GM23338 (cell line): ENCODE measurements around the gene CYTH1. TPM values are rescaled to one million over a fixed set of nuclear protein-coding genes. Genes with fewer than 3 reads are reported as not detected.

Experiments used
- ATAC-seq: fragments of 200-7000 bp; cut with Tn5 transposase; 3 replicates; pipeline ENCODE4 v1.9.1; 2020
- DNase-seq: peaks from one replicate; pipeline ENCODE4 v3.0.0-alpha.2; 2015; ENCODE audit warnings: low spot score
- H2AFZ ChIP-seq: fragments of 200-600 bp; sonication (generic); 2 replicates; pipeline ENCODE4 v1.8.0; 2016; ENCODE audit warnings: antibody characterized with exemption, mild to moderate bottlenecking, moderate library complexity
- H3F3A ChIP-seq: fragments of 200-600 bp; sonication (generic); replicated peaks from 2 replicates; pipeline ENCODE4 v1.8.0; 2017; ENCODE audit warnings: antibody characterized with exemption, mixed run types, low read depth
- H3K27ac ChIP-seq: fragments of 200-600 bp; sonication (generic); 2 replicates; pipeline ENCODE4 v1.6.1; 2016; ENCODE audit warnings: low read depth
- H3K27me3 ChIP-seq: fragments of 200-600 bp; sonication (generic); 2 replicates; pipeline ENCODE4 v1.8.0; 2016; ENCODE audit warnings: mild to moderate bottlenecking, mixed run types, moderate library complexity; ENCODE audit not compliant: insufficient read depth
- H3K36me3 ChIP-seq: fragments of 200-600 bp; sonication (generic); 2 replicates; pipeline ENCODE4 v1.8.0; 2016; ENCODE audit warnings: mild to moderate bottlenecking; ENCODE audit not compliant: insufficient read depth
- H3K4me1 ChIP-seq: fragments of 200-600 bp; sonication (generic); 2 replicates; pipeline ENCODE4 v1.8.0; 2016; ENCODE audit warnings: mild to moderate bottlenecking, moderate library complexity; ENCODE audit not compliant: insufficient read depth
- H3K4me2 ChIP-seq: fragments of 200-600 bp; sonication (generic); 2 replicates; pipeline ENCODE4 v1.7.1; 2017; ENCODE audit warnings: mixed run types
- H3K4me3 ChIP-seq: fragments of 200-600 bp; sonication (generic); 2 replicates; pipeline ENCODE4 v1.6.1; 2016; ENCODE audit warnings: mixed run types
- H3K79me2 ChIP-seq: fragments of 200-600 bp; sonication (generic); replicated peaks from 2 replicates; pipeline ENCODE4 v1.8.0; 2017; ENCODE audit warnings: mild to moderate bottlenecking; ENCODE audit not compliant: insufficient read depth
- H3K9me2 ChIP-seq: fragments of 200-600 bp; sonication (generic); 2 replicates; pipeline ENCODE4 v1.8.0; 2017; ENCODE audit not compliant: insufficient read depth
- H4K20me1 ChIP-seq: fragments of 200-600 bp; sonication (generic); replicated peaks from 2 replicates; pipeline ENCODE4 v1.8.0; 2017; ENCODE audit warnings: mild to moderate bottlenecking; ENCODE audit not compliant: insufficient read depth
- H3K27ac Mint-ChIP-seq: 2 replicates; pipeline ENCODE4 v1.8.0; 2020; ENCODE audit warnings: inconsistent platforms, mild to moderate bottlenecking, moderate library complexity, mixed read lengths
- H3K27me3 Mint-ChIP-seq: 3 replicates; pipeline ENCODE4 v1.8.0; 2022; ENCODE audit warnings: low read depth, mild to moderate bottlenecking, moderate library complexity, mixed read lengths, inconsistent platforms; ENCODE audit not compliant: insufficient read depth, poor library complexity
- H3K36me3 Mint-ChIP-seq: 3 replicates; pipeline ENCODE4 v1.8.0; 2021; ENCODE audit warnings: low read depth, mild to moderate bottlenecking, inconsistent platforms, moderate library complexity, mixed read lengths
- H3K4me1 Mint-ChIP-seq: 3 replicates; pipeline ENCODE4 v1.8.0; 2020; ENCODE audit warnings: mild to moderate bottlenecking, inconsistent platforms, mixed read lengths
- H3K4me3 Mint-ChIP-seq: 3 replicates; pipeline ENCODE4 v1.8.0; 2021; ENCODE audit warnings: moderate library complexity, mild to moderate bottlenecking, inconsistent platforms, mixed read lengths
- H3K9me3 Mint-ChIP-seq: 3 replicates; pipeline ENCODE4 v1.8.0; 2020; ENCODE audit warnings: moderate library complexity, mild to moderate bottlenecking, inconsistent platforms, mixed read lengths
- EZH2 ChIP-seq: fragments of 200-600 bp; sonication (generic); IDR thresholded peaks from one replicate; pipeline ENCODE4 v1.8.0; 2017; ENCODE audit warnings: antibody characterized with exemption, mild to moderate bottlenecking, low read depth; ENCODE audit not compliant: unreplicated experiment
- EZH2phosphoT487 ChIP-seq: fragments of 200-600 bp; sonication (generic); IDR thresholded peaks from one replicate; pipeline ENCODE4 v1.8.1; 2018; ENCODE audit warnings: antibody characterized with exemption; ENCODE audit not compliant: unreplicated experiment
- JUNB ChIP-seq: IDR thresholded peaks from one replicate; pipeline ENCODE4 v1.6.1; 2016; ENCODE audit warnings: antibody characterized with exemption; ENCODE audit not compliant: unreplicated experiment
- NANOG ChIP-seq: IDR thresholded peaks from 2 replicates; pipeline ENCODE4 v1.6.1; 2016; ENCODE audit warnings: antibody characterized with exemption, borderline replicate concordance
- STAT1 ChIP-seq: IDR thresholded peaks from one replicate; pipeline ENCODE4 v1.6.1; 2016; ENCODE audit warnings: antibody characterized with exemption; ENCODE audit not compliant: unreplicated experiment
- ZNF114 ChIP-seq: fragments of 250-450 bp; sonication (Bioruptor Pico); IDR thresholded peaks from 2 replicates; pipeline ENCODE4 v1.5.0; 2020; ENCODE audit warnings: mild to moderate bottlenecking, moderate library complexity
- polyA plus RNA-seq: library from polyadenylated mRNA; unstranded; fragments of >200 nt; fragmentation: Nextera tagmentation; extraction: Ambion mirVana; gene quantifications from 2 replicates; pipeline ENCODE4 v1.2.1, GENCODE V29; 2016
- total RNA-seq: library from RNA; depleted of rRNA; stranded (reverse); fragments of >200 nt; shearing (Covaris generic); gene quantifications from 2 replicates; pipeline ENCODE4 v1.2.3, GENCODE V29; 2014
- TF ChIP-seq, protein P1 (sequence below), 2 experiments: fragments of 200-600 bp in 1 of 2; sonication (generic) in 1 of 2; conservative IDR thresholded peaks; 2 replicates each; pipeline versions ENCODE4 v1.5.1 to v1.6.1; 2016 to 2017; ENCODE audit warnings: antibody characterized with exemption in 2 of 2, low read depth in 2 of 2, mild to moderate bottlenecking in 2 of 2, moderate library complexity in 1 of 2
- TF ChIP-seq, protein P2 (sequence below): fragments of 250-450 bp; sonication (Bioruptor Pico); IDR thresholded peaks from 2 replicates; pipeline ENCODE4 v1.5.0; 2020; ENCODE audit warnings: mild to moderate bottlenecking, moderate library complexity
- TF ChIP-seq, protein P3 (sequence below): IDR thresholded peaks from one replicate; pipeline ENCODE4 v1.6.1; 2018; ENCODE audit warnings: antibody characterized with exemption; ENCODE audit not compliant: unreplicated experiment
- TF ChIP-seq, protein P4 (sequence below): IDR thresholded peaks from 2 replicates; pipeline ENCODE4 v1.6.1; 2016; ENCODE audit warnings: antibody characterized with exemption

Gene CYTH1
- total and polyA plus RNA-seq, 2 experiments from 2014 or later = 13.8 to 14.5 TPM

DNA sequence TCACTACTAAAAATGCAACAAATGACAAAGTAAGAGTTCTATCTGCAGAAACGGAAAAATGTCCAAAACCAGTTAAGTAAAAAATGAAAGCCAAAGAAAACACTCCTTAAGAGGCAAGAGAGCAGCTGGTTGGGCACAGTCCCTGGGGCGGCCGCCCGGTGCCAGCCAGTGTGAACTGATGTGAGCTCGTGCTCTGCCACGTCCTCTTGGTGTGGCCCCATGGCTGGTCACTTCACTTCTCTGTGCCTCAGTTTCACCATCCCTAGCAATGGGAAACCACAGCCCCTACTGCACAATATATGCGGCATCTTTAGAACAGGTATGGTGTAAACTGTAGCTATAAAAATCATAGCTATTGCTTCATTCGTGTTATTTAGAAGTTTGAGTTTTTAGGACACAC, 37.3 kb upstream of the CYTH1 start:
- no peak for DNase-seq
- Mint-ChIP-seq H3K9me3 (no peaks in the 10 kb centered on the region; the same call in 2 of the 3 replicates), H3K4me1 (no peaks in the 10 kb centered on the region), H3K27me3 (no peaks in the 10 kb centered on the region), H3K36me3 (peaks cover 90% of the 10 kb centered on the region), H3K27ac (no peak overlapping the region), H3K4me3 (no peak overlapping the region)
- Histone ChIP-seq H3K4me2 (no peak overlapping the region), H3K27ac (no peak overlapping the region), H4K20me1 (peaks cover 18% of the 10 kb centered on the region), H3K36me3 (peaks cover 53% of the 10 kb centered on the region), H3K79me2 (peaks cover 3% of the 10 kb centered on the region; the same call in 1 of the 2 replicates), H3K4me1 (no peaks in the 10 kb centered on the region), H3K4me3 (no peak overlapping the region), H3K27me3 (no peaks in the 10 kb centered on the region), H3F3A (peaks cover 12% of the 10 kb centered on the region; the same call in 1 of the 2 replicates), H2AFZ (no peak overlapping the region), H3K9me2 (no peaks in the 10 kb centered on the region)
- TF ChIP-seq NANOG (no peak), JUNB (no peak)
- ATAC-seq = no peak

GRCh38 chr17:78818932-78819331, 36.9 kb upstream of the CYTH1 start:
- H3F3A ChIP-seq = peaks cover 12% of the 10 kb centered on the region; the same call in 1 of the 2 replicates
- peaks cover 14% of the 10 kb centered on the region for H4K20me1 ChIP-seq
- no peak overlapping the region for H3K27ac ChIP-seq
- H3K79me2 ChIP-seq = peaks cover 3% of the 10 kb centered on the region; the same call in 1 of the 2 replicates
- Mint-ChIP-seq H3K9me3 (no peaks in the 10 kb centered on the region; the same call in 2 of the 3 replicates), H3K27ac (no peak overlapping the region), H3K4me3 (no peak overlapping the region), H3K36me3 (peaks cover 91% of the 10 kb centered on the region), H3K4me1 (no peaks in the 10 kb centered on the region), H3K27me3 (no peaks in the 10 kb centered on the region)
- no peak overlapping the region for H3K4me3 ChIP-seq
- ATAC-seq (no peak), DNase-seq (no peak)
- no peaks in the 10 kb centered on the region for H3K4me1 ChIP-seq
- H3K9me2 ChIP-seq = no peaks in the 10 kb centered on the region
- H3K36me3 ChIP-seq = peaks cover 57% of the 10 kb centered on the region
- H2AFZ ChIP-seq = no peak overlapping the region
- H3K27me3 ChIP-seq = no peaks in the 10 kb centered on the region
- H3K4me2 ChIP-seq = no peak overlapping the region
- TF ChIP-seq, protein P1, sequence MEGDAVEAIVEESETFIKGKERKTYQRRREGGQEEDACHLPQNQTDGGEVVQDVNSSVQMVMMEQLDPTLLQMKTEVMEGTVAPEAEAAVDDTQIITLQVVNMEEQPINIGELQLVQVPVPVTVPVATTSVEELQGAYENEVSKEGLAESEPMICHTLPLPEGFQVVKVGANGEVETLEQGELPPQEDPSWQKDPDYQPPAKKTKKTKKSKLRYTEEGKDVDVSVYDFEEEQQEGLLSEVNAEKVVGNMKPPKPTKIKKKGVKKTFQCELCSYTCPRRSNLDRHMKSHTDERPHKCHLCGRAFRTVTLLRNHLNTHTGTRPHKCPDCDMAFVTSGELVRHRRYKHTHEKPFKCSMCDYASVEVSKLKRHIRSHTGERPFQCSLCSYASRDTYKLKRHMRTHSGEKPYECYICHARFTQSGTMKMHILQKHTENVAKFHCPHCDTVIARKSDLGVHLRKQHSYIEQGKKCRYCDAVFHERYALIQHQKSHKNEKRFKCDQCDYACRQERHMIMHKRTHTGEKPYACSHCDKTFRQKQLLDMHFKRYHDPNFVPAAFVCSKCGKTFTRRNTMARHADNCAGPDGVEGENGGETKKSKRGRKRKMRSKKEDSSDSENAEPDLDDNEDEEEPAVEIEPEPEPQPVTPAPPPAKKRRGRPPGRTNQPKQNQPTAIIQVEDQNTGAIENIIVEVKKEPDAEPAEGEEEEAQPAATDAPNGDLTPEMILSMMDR (conservative IDR thresholded peaks at IDR 0.05; ENCODE audit: low read depth in 2 of 2) = no peak
- TF ChIP-seq EZH2phosphoT487 (no peak), EZH2 (no peak), JUNB (no peak), ZNF114 (CRISPR knock-in tag) (no peak), STAT1 (no peak)
- TF ChIP-seq, protein P2, sequence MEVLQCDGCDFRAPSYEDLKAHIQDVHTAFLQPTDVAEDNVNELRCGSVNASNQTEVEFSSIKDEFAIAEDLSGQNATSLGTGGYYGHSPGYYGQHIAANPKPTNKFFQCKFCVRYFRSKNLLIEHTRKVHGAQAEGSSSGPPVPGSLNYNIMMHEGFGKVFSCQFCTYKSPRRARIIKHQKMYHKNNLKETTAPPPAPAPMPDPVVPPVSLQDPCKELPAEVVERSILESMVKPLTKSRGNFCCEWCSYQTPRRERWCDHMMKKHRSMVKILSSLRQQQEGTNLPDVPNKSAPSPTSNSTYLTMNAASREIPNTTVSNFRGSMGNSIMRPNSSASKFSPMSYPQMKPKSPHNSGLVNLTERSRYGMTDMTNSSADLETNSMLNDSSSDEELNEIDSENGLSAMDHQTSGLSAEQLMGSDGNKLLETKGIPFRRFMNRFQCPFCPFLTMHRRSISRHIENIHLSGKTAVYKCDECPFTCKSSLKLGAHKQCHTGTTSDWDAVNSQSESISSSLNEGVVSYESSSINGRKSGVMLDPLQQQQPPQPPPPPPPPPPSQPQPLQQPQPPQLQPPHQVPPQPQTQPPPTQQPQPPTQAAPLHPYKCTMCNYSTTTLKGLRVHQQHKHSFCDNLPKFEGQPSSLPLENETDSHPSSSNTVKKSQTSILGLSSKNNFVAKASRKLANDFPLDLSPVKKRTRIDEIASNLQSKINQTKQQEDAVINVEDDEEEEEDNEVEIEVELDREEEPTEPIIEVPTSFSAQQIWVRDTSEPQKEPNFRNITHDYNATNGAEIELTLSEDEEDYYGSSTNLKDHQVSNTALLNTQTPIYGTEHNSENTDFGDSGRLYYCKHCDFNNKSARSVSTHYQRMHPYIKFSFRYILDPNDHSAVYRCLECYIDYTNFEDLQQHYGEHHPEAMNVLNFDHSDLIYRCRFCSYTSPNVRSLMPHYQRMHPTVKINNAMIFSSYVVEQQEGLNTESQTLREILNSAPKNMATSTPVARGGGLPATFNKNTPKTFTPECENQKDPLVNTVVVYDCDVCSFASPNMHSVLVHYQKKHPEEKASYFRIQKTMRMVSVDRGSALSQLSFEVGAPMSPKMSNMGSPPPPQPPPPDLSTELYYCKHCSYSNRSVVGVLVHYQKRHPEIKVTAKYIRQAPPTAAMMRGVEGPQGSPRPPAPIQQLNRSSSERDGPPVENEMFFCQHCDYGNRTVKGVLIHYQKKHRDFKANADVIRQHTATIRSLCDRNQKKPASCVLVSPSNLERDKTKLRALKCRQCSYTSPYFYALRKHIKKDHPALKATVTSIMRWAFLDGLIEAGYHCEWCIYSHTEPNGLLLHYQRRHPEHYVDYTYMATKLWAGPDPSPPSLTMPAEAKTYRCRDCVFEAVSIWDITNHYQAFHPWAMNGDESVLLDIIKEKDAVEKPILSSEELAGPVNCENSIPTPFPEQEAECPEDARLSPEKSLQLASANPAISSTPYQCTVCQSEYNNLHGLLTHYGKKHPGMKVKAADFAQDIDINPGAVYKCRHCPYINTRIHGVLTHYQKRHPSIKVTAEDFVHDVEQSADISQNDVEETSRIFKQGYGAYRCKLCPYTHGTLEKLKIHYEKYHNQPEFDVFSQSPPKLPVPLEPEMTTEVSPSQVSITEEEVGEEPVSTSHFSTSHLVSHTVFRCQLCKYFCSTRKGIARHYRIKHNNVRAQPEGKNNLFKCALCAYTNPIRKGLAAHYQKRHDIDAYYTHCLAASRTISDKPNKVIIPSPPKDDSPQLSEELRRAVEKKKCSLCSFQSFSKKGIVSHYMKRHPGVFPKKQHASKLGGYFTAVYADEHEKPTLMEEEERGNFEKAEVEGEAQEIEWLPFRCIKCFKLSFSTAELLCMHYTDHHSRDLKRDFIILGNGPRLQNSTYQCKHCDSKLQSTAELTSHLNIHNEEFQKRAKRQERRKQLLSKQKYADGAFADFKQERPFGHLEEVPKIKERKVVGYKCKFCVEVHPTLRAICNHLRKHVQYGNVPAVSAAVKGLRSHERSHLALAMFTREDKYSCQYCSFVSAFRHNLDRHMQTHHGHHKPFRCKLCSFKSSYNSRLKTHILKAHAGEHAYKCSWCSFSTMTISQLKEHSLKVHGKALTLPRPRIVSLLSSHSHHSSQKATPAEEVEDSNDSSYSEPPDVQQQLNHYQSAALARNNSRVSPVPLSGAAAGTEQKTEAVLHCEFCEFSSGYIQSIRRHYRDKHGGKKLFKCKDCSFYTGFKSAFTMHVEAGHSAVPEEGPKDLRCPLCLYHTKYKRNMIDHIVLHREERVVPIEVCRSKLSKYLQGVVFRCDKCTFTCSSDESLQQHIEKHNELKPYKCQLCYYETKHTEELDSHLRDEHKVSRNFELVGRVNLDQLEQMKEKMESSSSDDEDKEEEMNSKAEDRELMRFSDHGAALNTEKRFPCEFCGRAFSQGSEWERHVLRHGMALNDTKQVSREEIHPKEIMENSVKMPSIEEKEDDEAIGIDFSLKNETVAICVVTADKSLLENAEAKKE (CRISPR knock-in tag) = no peak
- TF ChIP-seq, protein P3, sequence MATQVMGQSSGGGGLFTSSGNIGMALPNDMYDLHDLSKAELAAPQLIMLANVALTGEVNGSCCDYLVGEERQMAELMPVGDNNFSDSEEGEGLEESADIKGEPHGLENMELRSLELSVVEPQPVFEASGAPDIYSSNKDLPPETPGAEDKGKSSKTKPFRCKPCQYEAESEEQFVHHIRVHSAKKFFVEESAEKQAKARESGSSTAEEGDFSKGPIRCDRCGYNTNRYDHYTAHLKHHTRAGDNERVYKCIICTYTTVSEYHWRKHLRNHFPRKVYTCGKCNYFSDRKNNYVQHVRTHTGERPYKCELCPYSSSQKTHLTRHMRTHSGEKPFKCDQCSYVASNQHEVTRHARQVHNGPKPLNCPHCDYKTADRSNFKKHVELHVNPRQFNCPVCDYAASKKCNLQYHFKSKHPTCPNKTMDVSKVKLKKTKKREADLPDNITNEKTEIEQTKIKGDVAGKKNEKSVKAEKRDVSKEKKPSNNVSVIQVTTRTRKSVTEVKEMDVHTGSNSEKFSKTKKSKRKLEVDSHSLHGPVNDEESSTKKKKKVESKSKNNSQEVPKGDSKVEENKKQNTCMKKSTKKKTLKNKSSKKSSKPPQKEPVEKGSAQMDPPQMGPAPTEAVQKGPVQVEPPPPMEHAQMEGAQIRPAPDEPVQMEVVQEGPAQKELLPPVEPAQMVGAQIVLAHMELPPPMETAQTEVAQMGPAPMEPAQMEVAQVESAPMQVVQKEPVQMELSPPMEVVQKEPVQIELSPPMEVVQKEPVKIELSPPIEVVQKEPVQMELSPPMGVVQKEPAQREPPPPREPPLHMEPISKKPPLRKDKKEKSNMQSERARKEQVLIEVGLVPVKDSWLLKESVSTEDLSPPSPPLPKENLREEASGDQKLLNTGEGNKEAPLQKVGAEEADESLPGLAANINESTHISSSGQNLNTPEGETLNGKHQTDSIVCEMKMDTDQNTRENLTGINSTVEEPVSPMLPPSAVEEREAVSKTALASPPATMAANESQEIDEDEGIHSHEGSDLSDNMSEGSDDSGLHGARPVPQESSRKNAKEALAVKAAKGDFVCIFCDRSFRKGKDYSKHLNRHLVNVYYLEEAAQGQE = no peak
- TF ChIP-seq, protein P4, sequence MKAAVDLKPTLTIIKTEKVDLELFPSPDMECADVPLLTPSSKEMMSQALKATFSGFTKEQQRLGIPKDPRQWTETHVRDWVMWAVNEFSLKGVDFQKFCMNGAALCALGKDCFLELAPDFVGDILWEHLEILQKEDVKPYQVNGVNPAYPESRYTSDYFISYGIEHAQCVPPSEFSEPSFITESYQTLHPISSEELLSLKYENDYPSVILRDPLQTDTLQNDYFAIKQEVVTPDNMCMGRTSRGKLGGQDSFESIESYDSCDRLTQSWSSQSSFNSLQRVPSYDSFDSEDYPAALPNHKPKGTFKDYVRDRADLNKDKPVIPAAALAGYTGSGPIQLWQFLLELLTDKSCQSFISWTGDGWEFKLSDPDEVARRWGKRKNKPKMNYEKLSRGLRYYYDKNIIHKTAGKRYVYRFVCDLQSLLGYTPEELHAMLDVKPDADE = no peak
